Measurements from ENCODE around the gene PLXNA3. TPM values are rescaled to one million over a fixed set of nuclear protein-coding genes. Genes with fewer than 3 reads are reported as not detected.

PLXNA3 gene
- total and polyA plus RNA-seq, 2 experiments from 2014 or later, result 2.7 to 5.4 TPM

- no peak for TF ChIP-seq ETS1 (IDR thresholded peaks at IDR 0.05)
- no peak for TF ChIP-seq EZH2phosphoT487 (IDR thresholded peaks at IDR 0.05; ENCODE audit: unreplicated experiment)
- TF ChIP-seq CREB1 (CRISPR knock-in tag; IDR thresholded peaks at IDR 0.05; ENCODE audit: low read depth), result no peak
- no peak for TF ChIP-seq EZH2 (IDR thresholded peaks at IDR 0.05; ENCODE audit: low read depth, unreplicated experiment)
- no peak for TF ChIP-seq POLR2AphosphoS5 (IDR thresholded peaks at IDR 0.05; ENCODE audit: low read depth)
- TF ChIP-seq NANOG (IDR thresholded peaks at IDR 0.05; ENCODE audit: borderline replicate concordance), result no peak
- TF ChIP-seq ZNF114 (CRISPR knock-in tag; IDR thresholded peaks at IDR 0.05), result no peak
- no peak for TF ChIP-seq CTCF (conservative IDR thresholded peaks at IDR 0.05; ENCODE audit: low read depth in 2 of 2)
These were observed 67.8 kb downstream of the PLXNA3 start (continued) for GRCh38 chrX:154525606-154526490.

- H3K4me1 Mint-ChIP-seq, result peaks cover 3% of the 10 kb centered on the region
- 0 out of 3 replicates have a peak, but pooled peaks cover 3% of the 10 kb centered on the region for H3K9me3 Mint-ChIP-seq
- Histone ChIP-seq H4K20me1 (replicated peaks; ENCODE audit: insufficient read depth) (no peaks in the 10 kb centered on the region), H3F3A (replicated peaks; ENCODE audit: low read depth) (no peaks in the 10 kb centered on the region), H2AFZ (no peak overlapping the region; the same call in 1 of the 2 replicates), H3K9me2 (ENCODE audit: insufficient read depth) (no peaks in the 10 kb centered on the region), H3K4me2 (peak overlapping the region; percentile 74), H3K27me3 (ENCODE audit: insufficient read depth) (peaks cover 41% of the 10 kb centered on the region), H3K27ac (ENCODE audit: low read depth) (no peak overlapping the region), H3K4me3 (peak overlapping the region; percentile 47), H3K79me2 (replicated peaks; ENCODE audit: insufficient read depth) (no peaks in the 10 kb centered on the region), H3K4me1 (ENCODE audit: insufficient read depth) (no peaks in the 10 kb centered on the region), H3K36me3 (ENCODE audit: insufficient read depth) (no peaks in the 10 kb centered on the region)
- TF ChIP-seq CREB1 (CRISPR knock-in tag; IDR thresholded peaks at IDR 0.05; ENCODE audit: low read depth) (no peak), CTCF (conservative IDR thresholded peaks at IDR 0.05; ENCODE audit: low read depth in 2 of 2) (peak; percentile 44 to 57), REST (IDR thresholded peaks at IDR 0.05; ENCODE audit: unreplicated experiment) (no peak)
- H3K27ac Mint-ChIP-seq, result no peak overlapping the region; the same call in 1 of the 2 replicates
- peaks cover 5% of the 10 kb centered on the region; the same call in 1 of the 3 replicates for H3K36me3 Mint-ChIP-seq (ENCODE audit: low read depth)
- peak overlapping the region; percentile 61; the same call in 2 of the 3 replicates for H3K4me3 Mint-ChIP-seq
- peaks cover 33% of the 10 kb centered on the region for H3K27me3 Mint-ChIP-seq (ENCODE audit: insufficient read depth, low read depth, poor library complexity)
- DNase-seq (ENCODE audit: low spot score), result peak; percentile 81
- ATAC-seq, result peak; percentile 93
These were observed 69.0 kb downstream of the PLXNA3 start for GRCh38 chrX:154526901-154527675.

Measured in GM23338 (cell line).